ENCODE data around the gene MXRA7. TPM values are rescaled to one million over a fixed set of nuclear protein-coding genes. Genes with fewer than 3 reads are reported as not detected.
A peak's percentile ranks its signal among the peaks of the same experiment; 100 is the strongest.
"Not testable (repeated sequence)": the region's sequence is repeated elsewhere in the genome, so short reads cannot be mapped to it uniquely, and the experiment has no call there.

MXRA7 gene
- total and polyA plus RNA-seq, 9 donors = 107 to 759 (median 187) TPM

GRCh38 chr17:76725580-76726230, 14.9 kb upstream of the MXRA7 start:
- no peak for TF ChIP-seq EP300 (IDR thresholded peaks at IDR 0.05)
- no peak for TF ChIP-seq CTCF (IDR thresholded peaks at IDR 0.05)
- no peak for TF ChIP-seq POLR2A (IDR thresholded peaks at IDR 0.05)
- peak overlapping the region; percentile 95 for H3K4me3 ChIP-seq
- 1 to 4% (median 1%) methylated on average over 23 to 38 of the region's 38 CpGs for WGBS, 3 donors
- H3K36me3 ChIP-seq = no peaks in the 10 kb centered on the region
- peaks cover 8% of the 10 kb centered on the region for H3K4me1 ChIP-seq (ENCODE audit: insufficient read depth)
- no peaks in the 10 kb centered on the region for H3K9me3 ChIP-seq
- no peaks in the 10 kb centered on the region for H3K27me3 ChIP-seq
- H3K27ac ChIP-seq = peak overlapping the region; percentile 86 to 97
- DNase-seq = peak; percentile 57 to 75 (median 74)
- intact Hi-C loops (cut with DNase I) = loop anchor here in 1 of 4 donors (10.0 kb wide), 1 partner anchor 51 kb away; no protein-coding TSS in a partner anchor

GRCh38 chr17:76723812-76724211, 13.0 kb upstream of the MXRA7 start:
- H3K27me3 ChIP-seq = no peaks in the 10 kb centered on the region
- peaks cover 8% of the 10 kb centered on the region for H3K4me1 ChIP-seq (ENCODE audit: insufficient read depth)
- WGBS, 3 donors = 91 to 93% (median 93%) methylated on average over 9 of the region's 9 CpGs
- no peaks in the 10 kb centered on the region for H3K36me3 ChIP-seq
- no peak overlapping the region for H3K27ac ChIP-seq
- no peak for TF ChIP-seq EP300 (IDR thresholded peaks at IDR 0.05)
- TF ChIP-seq CTCF (IDR thresholded peaks at IDR 0.05) = no peak
- no peak for TF ChIP-seq POLR2A (IDR thresholded peaks at IDR 0.05)
- no peak for DNase-seq
- no peak overlapping the region for H3K4me3 ChIP-seq
- no peaks in the 10 kb centered on the region for H3K9me3 ChIP-seq
- intact Hi-C loops (cut with DNase I) = loop anchor here in 2 of 4 donors (5.0 to 10.0 kb wide), 2 partner anchors 37 to 49 kb away; no protein-coding TSS in a partner anchor

- not testable (repeated sequence) for H3K27me3 ChIP-seq; H3K9me3 ChIP-seq; H3K27ac ChIP-seq; H3K4me1 ChIP-seq (ENCODE audit: insufficient read depth); H3K4me3 ChIP-seq; H3K36me3 ChIP-seq; DNase-seq
- 89 to 94% (median 93%) methylated on average over 8 of the region's 8 CpGs for WGBS, 3 donors
- intact Hi-C loops (cut with DNase I) = loop anchor here in 2 of 4 donors (5.0 to 10.0 kb wide), 2 partner anchors 36 to 48 kb away; no protein-coding TSS in a partner anchor
These were observed 12.2 kb upstream of the MXRA7 start for GRCh38 chr17:76722977-76723376.

GRCh38 chr17:76722279-76722678, 11.5 kb upstream of the MXRA7 start:
- no peak for DNase-seq
- TF ChIP-seq CTCF (IDR thresholded peaks at IDR 0.05) = no peak
- TF ChIP-seq EP300 (IDR thresholded peaks at IDR 0.05) = no peak
- no peak for TF ChIP-seq POLR2A (IDR thresholded peaks at IDR 0.05)

GRCh38 chr17:76721463-76721862, 10.7 kb upstream of the MXRA7 start:
- Histone ChIP-seq H3K27ac (no peak overlapping the region), H3K9me3 (no peaks in the 10 kb centered on the region), H3K27me3 (no peaks in the 10 kb centered on the region), H3K4me1 (ENCODE audit: insufficient read depth) (peaks cover 3% of the 10 kb centered on the region), H3K4me3 (no peak overlapping the region), H3K36me3 (no peaks in the 10 kb centered on the region)
- intact Hi-C loops (cut with DNase I) = loop anchor here in 2 of 4 donors (5.0 to 10.0 kb wide), 2 partner anchors 34 to 47 kb away; no protein-coding TSS in a partner anchor
- WGBS, 3 donors = 60 to 78% (median 66%) methylated on average over 10 of the region's 10 CpGs
- no peak for DNase-seq
- TF ChIP-seq CTCF (IDR thresholded peaks at IDR 0.05) = no peak
- no peak for TF ChIP-seq EP300 (IDR thresholded peaks at IDR 0.05)
- TF ChIP-seq POLR2A (IDR thresholded peaks at IDR 0.05) = no peak

More at GRCh38 chr17:76722279-76722678, 11.5 kb upstream of the MXRA7 start:
- 88 to 93% (median 90%) methylated on average over 8 of the region's 8 CpGs for WGBS, 3 donors
- Histone ChIP-seq H3K4me3 (no peak overlapping the region), H3K9me3 (no peaks in the 10 kb centered on the region), H3K4me1 (ENCODE audit: insufficient read depth) (peaks cover 3% of the 10 kb centered on the region), H3K36me3 (no peaks in the 10 kb centered on the region), H3K27me3 (no peaks in the 10 kb centered on the region), H3K27ac (no peak overlapping the region)
- intact Hi-C loops (cut with DNase I) = loop anchor here in 2 of 4 donors (5.0 to 10.0 kb wide), 2 partner anchors 35 to 47 kb away; no protein-coding TSS in a partner anchor
